Neural cell (in vitro differentiated cells): ENCODE results near the gene NLRP7. TPM values are rescaled to one million over a fixed set of nuclear protein-coding genes. Genes with fewer than 3 reads are reported as not detected.
"Not testable (repeated sequence)": the region's sequence is repeated elsewhere in the genome, so short reads cannot be mapped to it uniquely, and the experiment has no call there.

ENCODE experiments used
- H2AFZ ChIP-seq: fragments of 200-600, 300-800 bp; sonication (generic), shearing (Covaris generic); 2 replicates; pipeline ENCODE4 v1.6.0; 2014; ENCODE audit warnings: low read depth, mild to moderate bottlenecking, antibody characterized with exemption, low read length, moderate library complexity
- H3F3A ChIP-seq: fragments of 200-600 bp; shearing (Covaris generic); 2 replicates; pipeline ENCODE4 v1.6.1; 2016; ENCODE audit warnings: mild to moderate bottlenecking, moderate library complexity, mixed read lengths, antibody characterized with exemption, low read length; ENCODE audit not compliant: insufficient read depth, poor library complexity, severe bottlenecking
- H3K27ac ChIP-seq: fragments of 200-600, 300-800 bp; sonication (generic), shearing (Covaris generic); 2 replicates; pipeline ENCODE4 v1.5.1; 2014; ENCODE audit warnings: mild to moderate bottlenecking, low read length, moderate library complexity
- H3K27me3 ChIP-seq: fragments of 300-800, 200-600 bp; sonication (generic), shearing (Covaris generic); 2 replicates; pipeline ENCODE4 v1.6.0; 2014; ENCODE audit warnings: mild to moderate bottlenecking, low read depth, low read length, moderate library complexity; ENCODE audit not compliant: insufficient read depth
- H3K36me3 ChIP-seq: fragments of 300-800, 200-600 bp; sonication (generic), shearing (Covaris generic); 2 replicates; pipeline ENCODE4 v1.5.1; 2014; ENCODE audit warnings: mild to moderate bottlenecking, antibody characterized with exemption, low read length, moderate library complexity; ENCODE audit not compliant: insufficient read depth
- H3K4me2 ChIP-seq: fragments of 300-800, 200-600 bp; sonication (generic), shearing (Covaris generic); 2 replicates; pipeline ENCODE4 v1.6.0; 2014; ENCODE audit warnings: mild to moderate bottlenecking, low read length
- H3K4me3 ChIP-seq: fragments of 300-800, 200-600 bp; sonication (generic), shearing (Covaris generic); 2 replicates; pipeline ENCODE4 v1.5.1; 2014; ENCODE audit warnings: mild to moderate bottlenecking, low read length, moderate library complexity
- H3K79me2 ChIP-seq: fragments of 200-600 bp; shearing (Covaris generic); replicated peaks from 2 replicates; pipeline ENCODE4 v1.6.0; 2014; ENCODE audit warnings: mild to moderate bottlenecking, low read length, moderate library complexity; ENCODE audit not compliant: insufficient read depth
- H3K9ac ChIP-seq: fragments of 300-800, 200-600 bp; sonication (generic), shearing (Covaris generic); 2 replicates; pipeline ENCODE4 v1.6.1; 2016; ENCODE audit warnings: mild to moderate bottlenecking, low read length, mixed read lengths
- H3K9me2 ChIP-seq: fragments of 200-600 bp; shearing (Covaris generic); 2 replicates; pipeline ENCODE4 v1.6.1; 2016; ENCODE audit warnings: mild to moderate bottlenecking, low read length, mixed read lengths; ENCODE audit not compliant: insufficient read depth
- H3K9me3 ChIP-seq: fragments of 200-600, 300-800 bp; sonication (generic), shearing (Covaris generic); 2 replicates; pipeline ENCODE4 v1.6.1; 2016; ENCODE audit warnings: mild to moderate bottlenecking, mixed run types, low read length, moderate library complexity, mixed read lengths
- H4K20me1 ChIP-seq: fragments of 200-600 bp; shearing (Covaris generic); 2 replicates; pipeline ENCODE4 v1.6.1; 2016; ENCODE audit warnings: mild to moderate bottlenecking, mixed run types; ENCODE audit not compliant: insufficient read depth
- EP300 ChIP-seq: fragments of 450-650 bp; conservative IDR thresholded peaks from 2 replicates; pipeline ENCODE4 v1.6.1; 2014; ENCODE audit warnings: antibody characterized with exemption, mild to moderate bottlenecking, moderate library complexity; ENCODE audit not compliant: poor library complexity, severe bottlenecking
- EZH2 ChIP-seq: fragments of 200-600, 300-800 bp; shearing (Covaris generic), sonication (generic); IDR thresholded peaks from 2 replicates; pipeline ENCODE4 v1.6.1; 2014; ENCODE audit warnings: antibody characterized with exemption, low read length, borderline replicate concordance, mild to moderate bottlenecking; ENCODE audit not compliant: insufficient read depth, poor library complexity, severe bottlenecking
- MXI1 ChIP-seq: fragments of 450-650 bp; conservative IDR thresholded peaks from 2 replicates; pipeline ENCODE4 v1.6.1; 2014; ENCODE audit warnings: antibody characterized with exemption, mild to moderate bottlenecking; ENCODE audit not compliant: poor library complexity, severe bottlenecking
- POLR2AphosphoS5 ChIP-seq: IDR thresholded peaks from 2 replicates; pipeline ENCODE4 v1.6.1; 2012
- RAD21 ChIP-seq: fragments of 450-650 bp; conservative IDR thresholded peaks from 2 replicates; pipeline ENCODE4 v1.6.1; 2014; ENCODE audit warnings: antibody characterized with exemption, mild to moderate bottlenecking, moderate library complexity
- SMC3 ChIP-seq: fragments of 450-650 bp; conservative IDR thresholded peaks from 2 replicates; pipeline ENCODE4 v1.6.1; 2014; ENCODE audit warnings: antibody characterized with exemption, mild to moderate bottlenecking, moderate library complexity; ENCODE audit not compliant: poor library complexity
- TAF1 ChIP-seq: IDR thresholded peaks from 2 replicates; pipeline ENCODE4 v1.6.1; 2012; ENCODE audit warnings: low read depth
- polyA plus RNA-seq: library from polyadenylated mRNA; depleted of rRNA; stranded (reverse); fragments of >200 nt; gene quantifications from 2 replicates; pipeline ENCODE4 v1.2.3, GENCODE V29; 2014
- TF ChIP-seq, protein P1 (sequence below): IDR thresholded peaks from 2 replicates; pipeline ENCODE4 v1.6.1; 2012; ENCODE audit warnings: borderline replicate concordance
- TF ChIP-seq, protein P2 (sequence below): fragments of 450-650 bp; IDR thresholded peaks from 2 replicates; pipeline ENCODE4 v1.5.1; 2014; ENCODE audit warnings: antibody characterized with exemption, mild to moderate bottlenecking, moderate library complexity; ENCODE audit not compliant: poor library complexity, severe bottlenecking

NLRP7 gene
- polyA plus RNA-seq, 1 donor from 2014 or later: not detected

DNA sequence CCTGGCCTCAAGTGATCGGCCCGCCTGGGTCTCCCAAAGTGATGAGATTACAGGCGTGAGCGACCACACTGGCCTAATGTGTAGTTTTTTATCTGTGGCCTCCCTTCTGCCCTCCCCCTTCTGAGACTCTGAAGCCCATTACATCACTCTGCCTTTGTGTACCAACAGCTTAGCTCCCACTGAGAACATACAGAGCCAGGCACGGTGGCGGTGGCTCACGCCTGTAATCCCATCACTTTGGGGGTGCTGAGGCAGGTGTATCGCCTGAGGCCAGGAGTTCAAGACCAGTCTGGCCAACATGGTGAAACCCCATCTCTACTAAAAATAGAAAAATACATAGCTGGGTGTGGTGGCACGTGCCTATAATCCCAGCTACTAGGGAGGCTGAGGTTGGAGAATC is 28.8 kb downstream of the NLRP7 start:
- H3K27ac ChIP-seq: no peak overlapping the region
- no peak overlapping the region for H3K9ac ChIP-seq
- TF ChIP-seq EP300 (no peak), SMC3 (no peak), EZH2 (no peak), POLR2AphosphoS5 (no peak)
- TF ChIP-seq, protein P1, sequence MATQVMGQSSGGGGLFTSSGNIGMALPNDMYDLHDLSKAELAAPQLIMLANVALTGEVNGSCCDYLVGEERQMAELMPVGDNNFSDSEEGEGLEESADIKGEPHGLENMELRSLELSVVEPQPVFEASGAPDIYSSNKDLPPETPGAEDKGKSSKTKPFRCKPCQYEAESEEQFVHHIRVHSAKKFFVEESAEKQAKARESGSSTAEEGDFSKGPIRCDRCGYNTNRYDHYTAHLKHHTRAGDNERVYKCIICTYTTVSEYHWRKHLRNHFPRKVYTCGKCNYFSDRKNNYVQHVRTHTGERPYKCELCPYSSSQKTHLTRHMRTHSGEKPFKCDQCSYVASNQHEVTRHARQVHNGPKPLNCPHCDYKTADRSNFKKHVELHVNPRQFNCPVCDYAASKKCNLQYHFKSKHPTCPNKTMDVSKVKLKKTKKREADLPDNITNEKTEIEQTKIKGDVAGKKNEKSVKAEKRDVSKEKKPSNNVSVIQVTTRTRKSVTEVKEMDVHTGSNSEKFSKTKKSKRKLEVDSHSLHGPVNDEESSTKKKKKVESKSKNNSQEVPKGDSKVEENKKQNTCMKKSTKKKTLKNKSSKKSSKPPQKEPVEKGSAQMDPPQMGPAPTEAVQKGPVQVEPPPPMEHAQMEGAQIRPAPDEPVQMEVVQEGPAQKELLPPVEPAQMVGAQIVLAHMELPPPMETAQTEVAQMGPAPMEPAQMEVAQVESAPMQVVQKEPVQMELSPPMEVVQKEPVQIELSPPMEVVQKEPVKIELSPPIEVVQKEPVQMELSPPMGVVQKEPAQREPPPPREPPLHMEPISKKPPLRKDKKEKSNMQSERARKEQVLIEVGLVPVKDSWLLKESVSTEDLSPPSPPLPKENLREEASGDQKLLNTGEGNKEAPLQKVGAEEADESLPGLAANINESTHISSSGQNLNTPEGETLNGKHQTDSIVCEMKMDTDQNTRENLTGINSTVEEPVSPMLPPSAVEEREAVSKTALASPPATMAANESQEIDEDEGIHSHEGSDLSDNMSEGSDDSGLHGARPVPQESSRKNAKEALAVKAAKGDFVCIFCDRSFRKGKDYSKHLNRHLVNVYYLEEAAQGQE: no peak
- TF ChIP-seq, protein P2, sequence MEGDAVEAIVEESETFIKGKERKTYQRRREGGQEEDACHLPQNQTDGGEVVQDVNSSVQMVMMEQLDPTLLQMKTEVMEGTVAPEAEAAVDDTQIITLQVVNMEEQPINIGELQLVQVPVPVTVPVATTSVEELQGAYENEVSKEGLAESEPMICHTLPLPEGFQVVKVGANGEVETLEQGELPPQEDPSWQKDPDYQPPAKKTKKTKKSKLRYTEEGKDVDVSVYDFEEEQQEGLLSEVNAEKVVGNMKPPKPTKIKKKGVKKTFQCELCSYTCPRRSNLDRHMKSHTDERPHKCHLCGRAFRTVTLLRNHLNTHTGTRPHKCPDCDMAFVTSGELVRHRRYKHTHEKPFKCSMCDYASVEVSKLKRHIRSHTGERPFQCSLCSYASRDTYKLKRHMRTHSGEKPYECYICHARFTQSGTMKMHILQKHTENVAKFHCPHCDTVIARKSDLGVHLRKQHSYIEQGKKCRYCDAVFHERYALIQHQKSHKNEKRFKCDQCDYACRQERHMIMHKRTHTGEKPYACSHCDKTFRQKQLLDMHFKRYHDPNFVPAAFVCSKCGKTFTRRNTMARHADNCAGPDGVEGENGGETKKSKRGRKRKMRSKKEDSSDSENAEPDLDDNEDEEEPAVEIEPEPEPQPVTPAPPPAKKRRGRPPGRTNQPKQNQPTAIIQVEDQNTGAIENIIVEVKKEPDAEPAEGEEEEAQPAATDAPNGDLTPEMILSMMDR: no peak

DNA sequence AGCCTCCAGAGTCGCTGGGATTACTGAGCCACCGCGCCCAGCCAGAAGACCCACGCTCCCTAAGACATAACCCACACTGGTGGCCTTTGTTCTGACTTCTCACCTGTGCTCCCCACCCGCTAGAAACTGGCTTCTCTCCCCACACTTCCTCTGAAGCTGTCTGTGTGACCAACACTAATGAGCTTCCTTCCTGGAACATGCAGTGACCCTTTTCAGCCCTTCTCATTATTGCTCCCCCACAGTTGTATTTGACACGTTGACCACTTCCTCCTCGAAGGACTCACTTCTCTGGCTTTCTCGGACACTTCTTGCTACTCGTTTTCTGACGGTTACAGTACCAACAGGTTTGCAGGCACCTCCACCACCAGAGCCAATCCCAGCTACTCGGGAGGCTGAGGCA is 30.5 kb downstream of the NLRP7 start:
- Histone ChIP-seq H3K9me2 (no peaks in the 10 kb centered on the region), H3F3A (no peaks in the 10 kb centered on the region), H3K27me3 (no peaks in the 10 kb centered on the region), H3K36me3 (no peaks in the 10 kb centered on the region), H4K20me1 (no peaks in the 10 kb centered on the region), H3K9ac (no peak overlapping the region), H3K27ac (no peak overlapping the region), H3K79me2 (no peaks in the 10 kb centered on the region), H3K4me3 (no peak overlapping the region), H3K4me2 (no peak overlapping the region), H3K9me3 (no peaks in the 10 kb centered on the region), H2AFZ (no peak overlapping the region)
- TF ChIP-seq MXI1 (no peak), EP300 (no peak), EZH2 (no peak), POLR2AphosphoS5 (no peak), SMC3 (no peak), TAF1 (no peak), RAD21 (no peak)
- TF ChIP-seq, protein P2: no peak
- TF ChIP-seq, protein P1: no peak

More for the DNA sequence above, 28.8 kb downstream of the NLRP7 start:
- Histone ChIP-seq H3K4me3 (no peak overlapping the region), H3K9me3 (no peaks in the 10 kb centered on the region), H3K4me2 (no peak overlapping the region), H4K20me1 (no peaks in the 10 kb centered on the region), H3F3A (no peaks in the 10 kb centered on the region), H3K36me3 (no peaks in the 10 kb centered on the region), H3K27me3 (no peaks in the 10 kb centered on the region), H3K9me2 (no peaks in the 10 kb centered on the region), H3K79me2 (no peaks in the 10 kb centered on the region), H2AFZ (no peak overlapping the region)

DNA sequence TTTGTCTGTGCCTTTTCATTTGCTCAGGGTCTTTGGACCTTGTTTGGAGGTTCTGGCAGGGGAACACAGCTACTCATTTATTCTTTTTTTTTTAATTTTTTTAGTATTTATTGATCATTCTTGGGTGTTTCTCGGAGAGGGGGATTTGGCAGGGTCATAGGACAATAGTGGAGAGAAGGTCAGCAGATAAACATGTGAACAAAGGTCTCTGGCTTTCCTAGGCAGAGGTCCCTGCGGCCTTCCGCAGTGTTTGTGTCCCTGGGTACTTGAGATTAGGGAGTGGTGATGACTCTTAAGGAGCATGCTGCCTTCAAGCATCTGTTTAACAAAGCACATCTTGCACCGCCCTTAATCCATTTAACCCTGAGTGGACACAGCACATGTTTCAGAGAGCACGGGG is 39.4 kb downstream of the NLRP7 start:
- not testable (repeated sequence) for H3K27me3 ChIP-seq, H3K9me2 ChIP-seq, H3K27ac ChIP-seq, H3F3A ChIP-seq, H2AFZ ChIP-seq, H3K9me3 ChIP-seq, H3K36me3 ChIP-seq, H3K79me2 ChIP-seq, H3K9ac ChIP-seq, H4K20me1 ChIP-seq, H3K4me2 ChIP-seq, H3K4me3 ChIP-seq
